ENCODE measurements around the gene ZBTB17. TPM values are rescaled to one million over a fixed set of nuclear protein-coding genes. Genes with fewer than 3 reads are reported as not detected.

The ZBTB17 gene
- total and polyA plus RNA-seq, 9 of the 15 experiments (the other 6 are each of a cell fraction or from before 2014, with no cell fraction given), result 1.1 to 53.4 (median 29.6) TPM

- no peak for TF ChIP-seq CGGBP1 (CRISPR knock-in tag; IDR thresholded peaks at IDR 0.05)
- TF ChIP-seq SMAD3 (CRISPR knock-in tag; conservative IDR thresholded peaks at IDR 0.05), result no peak
- TF ChIP-seq CC2D1A (IDR thresholded peaks at IDR 0.05), result no peak
- TF ChIP-seq RHOXF2B (CRISPR knock-in tag; conservative IDR thresholded peaks at IDR 0.05), result no peak
- no peak for TF ChIP-seq GTF2F1 (IDR thresholded peaks at IDR 0.05; ENCODE audit: low read depth, low read length)
- no peak for TF ChIP-seq ZNF431 (CRISPR knock-in tag; IDR thresholded peaks at IDR 0.05)
- TF ChIP-seq TEAD4 (IDR thresholded peaks at IDR 0.05; ENCODE audit: low read length), result no peak
- no peak for TF ChIP-seq TEAD4 (CRISPR knock-in tag; IDR thresholded peaks at IDR 0.05; ENCODE audit: borderline replicate concordance)
- TF ChIP-seq AFF4 (CRISPR knock-in tag; IDR thresholded peaks at IDR 0.05), result peak; percentile 80; the same call in 1 of the 2 replicates
- TF ChIP-seq SMAD1 (IDR thresholded peaks at IDR 0.05; ENCODE audit: low read depth, low read length, partially characterized antibody), result no peak
- peak; percentile 58 for TF ChIP-seq EP300 (IDR thresholded peaks at IDR 0.05; ENCODE audit: low read length)
- TF ChIP-seq SUPT5H (IDR thresholded peaks at IDR 0.05), result 0 out of 2 replicates have a peak, but pooled peaks have one; percentile 48
- TF ChIP-seq IRF1 (CRISPR knock-in tag; IDR thresholded peaks at IDR 0.05; ENCODE audit: borderline replicate concordance), result no peak
- TF ChIP-seq ATF3 (IDR thresholded peaks at IDR 0.05), result no peak
- no peak for TF ChIP-seq ATF3 (CRISPR knock-in tag; conservative IDR thresholded peaks at IDR 0.05)
- no peak for TF ChIP-seq ZFP30 (CRISPR knock-in tag; IDR thresholded peaks at IDR 0.05; ENCODE audit: borderline replicate concordance)
- TF ChIP-seq RBM17 (IDR thresholded peaks at IDR 0.05; ENCODE audit: borderline replicate concordance, low read depth, low read length), result no peak
- 0 out of 2 replicates have a peak, but pooled peaks have one; percentile 48 for TF ChIP-seq ZBTB2 (IDR thresholded peaks at IDR 0.05)
- no peak for TF ChIP-seq DIDO1 (tag; IDR thresholded peaks at IDR 0.05; ENCODE audit: low read depth)
- no peak for TF ChIP-seq TRIM28 (IDR thresholded peaks at IDR 0.05)
- no peak for TF ChIP-seq U2AF2 (optimal IDR thresholded peaks at IDR 0.05; ENCODE audit: low read depth, low read length)
- no peak for TF ChIP-seq ZBTB8A (IDR thresholded peaks at IDR 0.05; ENCODE audit: partially characterized antibody)
These were observed 36.8 kb upstream of the ZBTB17 start (continued) for GRCh38 chr1:16012590-16013219.

All from K562 (cell line).